ENCODE measurements around the gene LRPAP1.
"Not testable (repeated sequence)": the region's sequence is repeated elsewhere in the genome, so short reads cannot be mapped to it uniquely, and the experiment has no call there.

DNA sequence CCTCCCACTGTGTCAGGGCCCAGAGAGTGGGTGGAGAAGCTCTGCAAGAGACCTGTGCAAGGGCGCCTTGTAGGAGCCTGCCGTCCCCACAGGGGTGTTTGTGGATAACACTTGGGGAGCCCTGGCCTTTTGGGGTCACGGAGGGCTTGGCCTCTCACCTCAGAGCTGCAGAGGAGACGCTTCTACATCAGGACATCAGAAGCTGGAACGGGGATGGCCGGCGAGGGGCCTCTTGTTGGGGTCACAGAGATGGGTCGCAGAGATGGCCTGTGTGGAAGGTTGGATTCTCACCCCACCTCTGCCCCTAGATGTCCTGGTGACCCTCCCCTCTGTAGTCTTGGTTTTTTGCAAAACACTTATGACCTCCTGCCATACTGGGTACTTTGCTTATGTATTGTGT lies 13.1 kb upstream of the LRPAP1 start:
- TF ChIP-seq, protein P1, sequence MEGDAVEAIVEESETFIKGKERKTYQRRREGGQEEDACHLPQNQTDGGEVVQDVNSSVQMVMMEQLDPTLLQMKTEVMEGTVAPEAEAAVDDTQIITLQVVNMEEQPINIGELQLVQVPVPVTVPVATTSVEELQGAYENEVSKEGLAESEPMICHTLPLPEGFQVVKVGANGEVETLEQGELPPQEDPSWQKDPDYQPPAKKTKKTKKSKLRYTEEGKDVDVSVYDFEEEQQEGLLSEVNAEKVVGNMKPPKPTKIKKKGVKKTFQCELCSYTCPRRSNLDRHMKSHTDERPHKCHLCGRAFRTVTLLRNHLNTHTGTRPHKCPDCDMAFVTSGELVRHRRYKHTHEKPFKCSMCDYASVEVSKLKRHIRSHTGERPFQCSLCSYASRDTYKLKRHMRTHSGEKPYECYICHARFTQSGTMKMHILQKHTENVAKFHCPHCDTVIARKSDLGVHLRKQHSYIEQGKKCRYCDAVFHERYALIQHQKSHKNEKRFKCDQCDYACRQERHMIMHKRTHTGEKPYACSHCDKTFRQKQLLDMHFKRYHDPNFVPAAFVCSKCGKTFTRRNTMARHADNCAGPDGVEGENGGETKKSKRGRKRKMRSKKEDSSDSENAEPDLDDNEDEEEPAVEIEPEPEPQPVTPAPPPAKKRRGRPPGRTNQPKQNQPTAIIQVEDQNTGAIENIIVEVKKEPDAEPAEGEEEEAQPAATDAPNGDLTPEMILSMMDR (IDR thresholded peaks at IDR 0.05), result not testable (repeated sequence)
- not testable (repeated sequence) for TF ChIP-seq POLR2AphosphoS5 (IDR thresholded peaks at IDR 0.05; ENCODE audit: insufficient read depth in 1 of 2, low read depth in 1 of 2)

Measured in vagina (tissue), 2 donors.